Right lobe of liver (tissue), 4 donors: ENCODE results near the gene ANO4.

ENCODE experiments used
- CTCF ChIP-seq, 4 donors: fragments of 200-600 bp in 3 of 4; fragments of 450-650 bp in 1 of 4; IDR thresholded peaks; one replicate each; pipeline versions ENCODE4 v1.5.1 to v1.8.0; 2016 to 2022; ENCODE audit warnings: antibody characterized with exemption in 4 of 4, mild to moderate bottlenecking in 2 of 4
- POLR2A ChIP-seq: fragments of 450-650 bp; IDR thresholded peaks from one replicate; pipeline ENCODE4 v1.6.1; 2017; ENCODE audit warnings: antibody characterized with exemption, mild to moderate bottlenecking
- donor health status: DM: no; HTN: no; CAD: no.
- donor health status: DM: no; HTN: no; CAD: no.
- donor health status: DM: no; HTN: yes; CAD: no.

- TF ChIP-seq CTCF (IDR thresholded peaks at IDR 0.05): no peak
- TF ChIP-seq POLR2A: no peak
These were observed 31.7 kb downstream of the ANO4 start for GRCh38 chr12:100826323-100826722.
